K562 (cell line): ENCODE results near the gene SCP2. TPM values are rescaled to one million over a fixed set of nuclear protein-coding genes. Genes with fewer than 3 reads are reported as not detected.

Experiments
- ATAC-seq: fragments of 200-7000 bp; cut with Tn5 transposase; 3 replicates; pipeline ENCODE4 v1.9.1; 2020; ENCODE audit warnings: moderate library complexity
- BruUV-seq: library from RNA; stranded (reverse); fragments of 400-500 nt; replicated peaks from 2 replicates; lab custom pipeline; 2021; lab: Mats Ljungman, UMichigan
- CTCF ChIA-PET: fragments of 300-600 bp; formaldehyde crosslinking; extraction: SDS; loops from one replicate; lab custom pipeline; 2021; ENCODE audit warnings: low intra/inter-chr PET ratio; lab: Yijun Ruan, JAX
- POLR2A ChIA-PET: fragments of 300-600, 350-650 bp; sonication (Branson Sonifier 250); formaldehyde crosslinking; extraction: SDS; loops from one replicate; lab custom pipeline; 2021; ENCODE audit warnings: antibody characterized with exemption, inconsistent platforms; lab: Yijun Ruan, JAX
- DNase-seq, 4 experiments: peaks; one replicate each; pipeline versions ENCODE4 v3.0.0 to v3.0.0-alpha.2; 2011 to 2018; ENCODE audit warnings: low spot score in 3 of 4, mixed read lengths in 3 of 4; ENCODE audit errors: extremely low read depth in 1 of 4
- FAIRE-seq: peaks from 2 replicates; lab custom pipeline; 2011; peaks lifted over from hg19 to GRCh38; lab: Jason Lieb, UNC
- H2AFZ ChIP-seq: 2 replicates; pipeline ENCODE4 v1.6.0; 2011; ENCODE audit warnings: low read depth, low read length, control low read depth, inconsistent platforms
- H3K27ac ChIP-seq: fragments of 200-600 bp; 3 replicates; pipeline ENCODE4 v1.8.0; 2011; ENCODE audit warnings: low read depth, mild to moderate bottlenecking, control low read depth, inconsistent platforms, low read length, moderate library complexity, mixed read lengths; ENCODE audit errors: extremely low read depth
- H3K27me3 ChIP-seq, 2 experiments: fragments of 300-600 bp in 1 of 2; 2 replicates in 1 of 2; 3 replicates in 1 of 2; pipeline versions ENCODE4 v1.6.0 to v1.8.0; 2011; ENCODE audit warnings: inconsistent platforms in 2 of 2, low read length in 2 of 2, mild to moderate bottlenecking in 1 of 2, mixed read lengths in 1 of 2, moderate library complexity in 1 of 2; ENCODE audit not compliant: control insufficient read depth in 2 of 2, insufficient read depth in 2 of 2
- H3K36me3 ChIP-seq: fragments of 300-600 bp; 3 replicates; pipeline ENCODE4 v1.8.0; 2011; ENCODE audit warnings: mild to moderate bottlenecking, low read length, inconsistent platforms; ENCODE audit not compliant: control insufficient read depth, insufficient read depth
- H3K4me1 ChIP-seq, 2 experiments: fragments of 200-600 bp in 1 of 2; replicated peaks in 1 of 2; 2 replicates in 1 of 2; 3 replicates in 1 of 2; pipeline versions ENCODE4 v1.5.1 to v1.8.0; 2011; ENCODE audit warnings: inconsistent platforms in 2 of 2, low read length in 2 of 2, mild to moderate bottlenecking in 1 of 2, mixed read lengths in 1 of 2, moderate library complexity in 1 of 2; ENCODE audit not compliant: control insufficient read depth in 2 of 2, insufficient read depth in 2 of 2
- H3K4me2 ChIP-seq: 2 replicates; pipeline ENCODE4 v1.6.1; 2011; ENCODE audit warnings: low read length, control low read depth, inconsistent platforms, mixed read lengths; ENCODE audit not compliant: insufficient read depth
- H3K4me3 ChIP-seq: fragments of 200-600 bp; sonication (generic), shearing (Covaris generic); 2 replicates; pipeline ENCODE4 v1.5.1; 2016; ENCODE audit warnings: control low read depth, inconsistent platforms
- H3K79me2 ChIP-seq: fragments of 200-600 bp; 3 replicates; pipeline ENCODE4 v1.8.0; 2011; ENCODE audit warnings: low read length, inconsistent platforms; ENCODE audit not compliant: control insufficient read depth, insufficient read depth
- H3K9ac ChIP-seq, 2 experiments: 2 replicates each; pipeline versions ENCODE4 v1.6.0 to v1.6.1; 2011; ENCODE audit warnings: low read depth in 2 of 2, low read length in 2 of 2, control low read depth in 1 of 2, inconsistent platforms in 1 of 2, mild to moderate bottlenecking in 1 of 2, mixed read lengths in 1 of 2; ENCODE audit not compliant: insufficient read depth in 1 of 2
- H3K9me1 ChIP-seq: one replicate; pipeline ENCODE4 v1.6.0; 2011; ENCODE audit warnings: inconsistent platforms, mild to moderate bottlenecking, low read length, moderate library complexity; ENCODE audit not compliant: control insufficient read depth, insufficient read depth
- H3K9me3 ChIP-seq: replicated peaks from 2 replicates; pipeline ENCODE4 v1.5.1; 2011; ENCODE audit warnings: low read depth, low read length, inconsistent platforms; ENCODE audit not compliant: control insufficient read depth, insufficient read depth
- H4K20me1 ChIP-seq: replicated peaks from 2 replicates; pipeline ENCODE4 v1.6.1; 2011; ENCODE audit warnings: low read length, inconsistent platforms, mixed read lengths; ENCODE audit not compliant: control insufficient read depth, insufficient read depth
- BCOR ChIP-seq: fragments of 450-650 bp; IDR thresholded peaks from 2 replicates; pipeline ENCODE4 v1.6.1; 2016
- CEBPB ChIP-seq: fragments of 450-650 bp; IDR thresholded peaks from 2 replicates; pipeline ENCODE4 v1.6.1; 2016; ENCODE audit warnings: missing genetic modification characterization, missing compliant biosample characterization
- HNRNPUL1 ChIP-seq: fragments of 200-400 bp; formaldehyde crosslinking; IDR thresholded peaks from 2 replicates; pipeline ENCODE4 v1.6.1; 2017; ENCODE audit warnings: low read length
- POLR2AphosphoS5 ChIP-seq: IDR thresholded peaks from 2 replicates; pipeline ENCODE4 v1.6.1; 2011; ENCODE audit warnings: mild to moderate bottlenecking, low read depth, low read length, moderate library complexity; ENCODE audit not compliant: control insufficient read depth, insufficient read depth
- SMAD3 ChIP-seq: fragments of 450-650 bp; formaldehyde crosslinking; conservative IDR thresholded peaks from 2 replicates; pipeline ENCODE4 v1.4.0; 2020; ENCODE audit warnings: mild to moderate bottlenecking
- WGBS: fragments of 100-300 bp; shearing (Covaris generic); methylation state at CpG from one replicate; pipeline ENCODE4 v1.1.6; 2016; ENCODE audit warnings: low coverage, mixed read lengths; ENCODE audit not compliant: insufficient coverage; ENCODE audit errors: missing lambda C conversion rate; 5-methylcytosine and 5-hydroxymethylcytosine counted together
- in situ Hi-C: fragments of 300-500 bp; cut with MboI; formaldehyde crosslinking; loops from 4 replicates; pipeline ENCODE4 v1.15.0; 2018; ENCODE audit warnings: inconsistent platforms, mixed read lengths
- intact Hi-C: fragments of 100-400 bp; cut with micrococcal nuclease; formaldehyde crosslinking; loops from 2 replicates; pipeline ENCODE4 v1.14.2; 2022
- polyA plus RNA-seq, 8 experiments: library from polyadenylated mRNA; depleted of rRNA in 4 of 8; stranded (reverse) in 5 of 8; unstranded in 3 of 8; fragments of >200 nt; fragmentation: Nextera tagmentation in 2 of 8; fragmentation: Illumina TruSeq in 1 of 8; extraction: Ambion mirVana in 2 of 8; extraction: Trizol in 1 of 8; gene quantifications; 2 replicates each; pipeline versions ENCODE4 v1.2.1 to v1.2.3, GENCODE V29; 2011 to 2014; ENCODE audit warnings: inconsistent platforms in 1 of 8, missing spikeins in 1 of 8
- total RNA-seq, 7 experiments: library from RNA; depleted of rRNA in 6 of 7; stranded (reverse); fragments of >200 nt in 6 of 7; fragmentation: Illumina TruSeq in 2 of 7; extraction: Trizol in 2 of 7; gene quantifications; 2 replicates each; pipeline versions ENCODE4 v1.2.1 to v1.2.3, GENCODE V29; 2011 to 2021; ENCODE audit warnings: low replicate concordance in 1 of 7
- TF ChIP-seq, protein P1 (sequence below): sonication (generic); formaldehyde crosslinking; IDR thresholded peaks from 2 replicates; pipeline ENCODE4 v1.8.0; 2022; ENCODE audit warnings: mild to moderate bottlenecking, missing genetic modification reagents
- TF ChIP-seq, protein P2 (sequence below): sonication (generic); formaldehyde crosslinking; IDR thresholded peaks from 2 replicates; pipeline ENCODE4 v1.8.1; 2022; ENCODE audit warnings: missing genetic modification reagents
- TF ChIP-seq, protein P3 (sequence below): sonication (generic); formaldehyde crosslinking; IDR thresholded peaks from 2 replicates; pipeline ENCODE4 v1.8.1; 2023; ENCODE audit warnings: mild to moderate bottlenecking, missing genetic modification reagents
- TF ChIP-seq, protein P4 (sequence below): fragments of 450-650 bp; conservative IDR thresholded peaks from 2 replicates; pipeline ENCODE4 v1.6.1; 2016; ENCODE audit warnings: missing genetic modification characterization, low read depth, mild to moderate bottlenecking, missing compliant biosample characterization, moderate library complexity

Gene SCP2
- total and polyA plus RNA-seq, 9 of the 15 experiments (the other 6 are each of a cell fraction or from before 2014, with no cell fraction given), result 63.8 to 258 (median 106) TPM

DNA sequence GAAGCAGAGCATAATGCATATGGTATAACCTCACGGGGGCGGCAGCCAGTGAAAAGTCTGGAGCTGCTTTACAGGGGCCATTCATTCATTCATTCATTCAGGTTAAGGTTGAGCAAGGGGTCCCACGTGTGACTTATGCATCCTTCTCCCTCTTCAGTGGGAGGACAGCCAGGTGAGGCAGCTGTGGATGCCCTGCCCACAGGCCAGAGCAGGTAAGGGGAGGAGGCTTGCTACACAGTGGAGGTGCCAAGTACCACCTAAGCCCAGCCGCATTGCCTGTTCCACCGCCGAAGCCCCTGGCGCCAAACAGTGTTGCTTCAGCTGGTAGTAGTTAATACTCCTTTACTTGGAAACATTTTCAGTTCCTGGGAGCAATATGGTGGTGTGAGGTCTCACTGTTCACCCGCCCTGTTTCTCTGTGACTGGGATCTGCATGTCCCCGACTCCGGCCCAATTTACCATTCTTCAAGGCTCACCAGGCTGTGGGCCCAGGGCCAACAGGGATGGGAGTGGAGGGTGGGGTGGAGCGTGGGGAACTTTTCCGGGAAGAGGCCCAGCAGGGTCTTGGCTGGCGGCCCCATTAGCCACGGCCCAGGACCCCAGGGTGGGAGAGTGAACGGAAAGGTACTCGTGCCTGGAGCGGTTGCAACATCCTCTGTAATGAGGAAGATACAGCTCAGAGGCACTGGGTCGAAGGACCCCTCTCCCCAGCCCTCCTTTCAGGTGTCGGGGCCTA, 134.2 kb downstream of the SCP2 start (continued):
- TF ChIP-seq, protein P1, sequence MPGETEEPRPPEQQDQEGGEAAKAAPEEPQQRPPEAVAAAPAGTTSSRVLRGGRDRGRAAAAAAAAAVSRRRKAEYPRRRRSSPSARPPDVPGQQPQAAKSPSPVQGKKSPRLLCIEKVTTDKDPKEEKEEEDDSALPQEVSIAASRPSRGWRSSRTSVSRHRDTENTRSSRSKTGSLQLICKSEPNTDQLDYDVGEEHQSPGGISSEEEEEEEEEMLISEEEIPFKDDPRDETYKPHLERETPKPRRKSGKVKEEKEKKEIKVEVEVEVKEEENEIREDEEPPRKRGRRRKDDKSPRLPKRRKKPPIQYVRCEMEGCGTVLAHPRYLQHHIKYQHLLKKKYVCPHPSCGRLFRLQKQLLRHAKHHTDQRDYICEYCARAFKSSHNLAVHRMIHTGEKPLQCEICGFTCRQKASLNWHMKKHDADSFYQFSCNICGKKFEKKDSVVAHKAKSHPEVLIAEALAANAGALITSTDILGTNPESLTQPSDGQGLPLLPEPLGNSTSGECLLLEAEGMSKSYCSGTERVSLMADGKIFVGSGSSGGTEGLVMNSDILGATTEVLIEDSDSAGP, result no peak
- TF ChIP-seq CEBPB (peak; percentile 37; the same call in 1 of the 2 replicates), HNRNPUL1 (no peak)
- TF ChIP-seq, all 486 proteins: peak for 3

DNA sequence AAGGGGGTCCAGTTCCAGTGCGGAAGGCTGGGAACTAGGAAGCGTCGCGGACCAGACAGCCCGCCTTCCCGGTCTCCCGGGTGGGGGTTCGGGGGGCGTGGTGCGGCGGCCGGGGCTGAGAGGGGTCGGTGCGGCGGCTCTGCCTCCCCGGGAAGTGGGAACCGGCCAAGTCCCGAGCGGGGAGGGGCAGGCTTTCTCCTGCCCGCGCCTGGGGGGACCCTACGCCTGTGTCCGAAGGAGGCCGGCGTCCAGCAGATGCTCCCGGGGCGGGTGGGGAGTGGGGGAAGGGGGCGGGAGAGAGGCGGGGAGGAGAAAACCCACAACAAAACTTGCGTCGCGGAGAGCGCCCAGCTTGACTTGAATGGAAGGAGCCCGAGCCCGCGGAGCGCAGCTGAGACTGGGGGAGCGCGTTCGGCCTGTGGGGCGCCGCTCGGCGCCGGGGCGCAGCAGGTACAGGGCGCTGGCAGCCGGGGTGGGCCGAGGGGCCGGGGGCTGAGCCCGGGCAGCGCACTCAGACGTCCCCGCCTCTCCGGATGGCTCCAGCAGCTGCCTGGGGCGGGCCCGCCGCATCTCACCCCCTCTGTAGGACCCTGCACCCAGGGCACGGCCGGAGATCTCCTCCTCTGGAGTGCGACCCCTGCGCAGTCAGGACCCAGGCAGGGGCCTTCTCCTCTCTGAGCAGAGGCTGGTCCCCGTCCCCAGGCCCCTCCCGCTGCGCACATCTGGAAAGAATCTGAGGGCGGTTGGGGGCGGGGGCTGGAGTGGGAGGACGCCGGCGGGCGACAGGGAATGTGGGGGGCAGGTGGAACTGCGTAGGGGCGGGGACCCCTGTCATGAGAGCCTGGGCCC, 135.0 kb downstream of the SCP2 start, which contains the start of gene PODN:
Gene PODN (plus strand): TSS at position 355 of the 849 bp plus-strand sequence. CDS start 7,643 bp downstream, outside the sequence.
- Histone ChIP-seq H3K79me2 (no peaks in the 10 kb centered on the region), H3K27me3 (peaks cover 37 to 51% of the 10 kb centered on the region in 2 experiments), H3K4me2 (no peak within 1 kb of the TSS), H3K9ac (no peak within 1 kb of the TSS), H4K20me1 (no peaks in the 10 kb centered on the region), H3K9me3 (no peaks in the 10 kb centered on the region), H3K9me1 (no peaks in the 10 kb centered on the region), H3K4me1 (peaks cover 0 to 22% of the 10 kb centered on the region in 2 experiments; a peak in 2 of 5 replicates), H3K4me3 (no peak within 1 kb of the TSS), H3K36me3 (no peaks in the 10 kb centered on the region), H2AFZ (no peak within 1 kb of the TSS), H3K27ac (no peak within 1 kb of the TSS)
- ChIA-PET POLR2A (interaction anchor here (0.8 kb wide), 1 partner anchor 15 kb away, joined by 3 read pairs; no protein-coding TSS in a partner anchor), CTCF (no interaction called here)
- DNase-seq (peak in 2 of 4 experiments; percentile 45 to 54), ATAC-seq (no peak), FAIRE-seq (no peak)
- intact Hi-C loops (loop anchor here (1.0 to 10.0 kb wide), 2 partner anchors 47 to 157 kb away; no protein-coding TSS in a partner anchor), in situ Hi-C loops (no loop called here)
- 19% methylated on average over 36 of the region's 73 CpGs for WGBS
- no TSS peak for BruUV-seq
- TF ChIP-seq, protein P2, sequence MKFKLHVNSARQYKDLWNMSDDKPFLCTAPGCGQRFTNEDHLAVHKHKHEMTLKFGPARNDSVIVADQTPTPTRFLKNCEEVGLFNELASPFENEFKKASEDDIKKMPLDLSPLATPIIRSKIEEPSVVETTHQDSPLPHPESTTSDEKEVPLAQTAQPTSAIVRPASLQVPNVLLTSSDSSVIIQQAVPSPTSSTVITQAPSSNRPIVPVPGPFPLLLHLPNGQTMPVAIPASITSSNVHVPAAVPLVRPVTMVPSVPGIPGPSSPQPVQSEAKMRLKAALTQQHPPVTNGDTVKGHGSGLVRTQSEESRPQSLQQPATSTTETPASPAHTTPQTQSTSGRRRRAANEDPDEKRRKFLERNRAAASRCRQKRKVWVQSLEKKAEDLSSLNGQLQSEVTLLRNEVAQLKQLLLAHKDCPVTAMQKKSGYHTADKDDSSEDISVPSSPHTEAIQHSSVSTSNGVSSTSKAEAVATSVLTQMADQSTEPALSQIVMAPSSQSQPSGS (CRISPR knock-in tag), result no peak
- TF ChIP-seq BCOR, result no peak
- TF ChIP-seq, protein P3, sequence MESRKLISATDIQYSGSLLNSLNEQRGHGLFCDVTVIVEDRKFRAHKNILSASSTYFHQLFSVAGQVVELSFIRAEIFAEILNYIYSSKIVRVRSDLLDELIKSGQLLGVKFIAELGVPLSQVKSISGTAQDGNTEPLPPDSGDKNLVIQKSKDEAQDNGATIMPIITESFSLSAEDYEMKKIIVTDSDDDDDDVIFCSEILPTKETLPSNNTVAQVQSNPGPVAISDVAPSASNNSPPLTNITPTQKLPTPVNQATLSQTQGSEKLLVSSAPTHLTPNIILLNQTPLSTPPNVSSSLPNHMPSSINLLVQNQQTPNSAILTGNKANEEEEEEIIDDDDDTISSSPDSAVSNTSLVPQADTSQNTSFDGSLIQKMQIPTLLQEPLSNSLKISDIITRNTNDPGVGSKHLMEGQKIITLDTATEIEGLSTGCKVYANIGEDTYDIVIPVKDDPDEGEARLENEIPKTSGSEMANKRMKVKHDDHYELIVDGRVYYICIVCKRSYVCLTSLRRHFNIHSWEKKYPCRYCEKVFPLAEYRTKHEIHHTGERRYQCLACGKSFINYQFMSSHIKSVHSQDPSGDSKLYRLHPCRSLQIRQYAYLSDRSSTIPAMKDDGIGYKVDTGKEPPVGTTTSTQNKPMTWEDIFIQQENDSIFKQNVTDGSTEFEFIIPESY, result no peak
- TF ChIP-seq POLR2AphosphoS5, result no peak
- TF ChIP-seq SMAD3 (CRISPR knock-in tag), result no peak
- TF ChIP-seq, protein P4, sequence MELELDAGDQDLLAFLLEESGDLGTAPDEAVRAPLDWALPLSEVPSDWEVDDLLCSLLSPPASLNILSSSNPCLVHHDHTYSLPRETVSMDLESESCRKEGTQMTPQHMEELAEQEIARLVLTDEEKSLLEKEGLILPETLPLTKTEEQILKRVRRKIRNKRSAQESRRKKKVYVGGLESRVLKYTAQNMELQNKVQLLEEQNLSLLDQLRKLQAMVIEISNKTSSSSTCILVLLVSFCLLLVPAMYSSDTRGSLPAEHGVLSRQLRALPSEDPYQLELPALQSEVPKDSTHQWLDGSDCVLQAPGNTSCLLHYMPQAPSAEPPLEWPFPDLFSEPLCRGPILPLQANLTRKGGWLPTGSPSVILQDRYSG (tag), result no peak
